IMR-90 (cell line): ENCODE results near the gene SELENOV. TPM values are rescaled to one million over a fixed set of nuclear protein-coding genes. Genes with fewer than 3 reads are reported as not detected.

Experiments used
- ATAC-seq: fragments of 200-7000 bp; cut with Tn5 transposase; 2 replicates; pipeline ENCODE4 v1.9.1; 2020; ENCODE audit warnings: low read depth, mild to moderate bottlenecking, moderate library complexity
- BruUV-seq: library from RNA; stranded (reverse); fragments of 400-500 nt; replicated peaks from 2 replicates; lab custom pipeline; 2021; lab: Mats Ljungman, UMichigan
- CTCF ChIA-PET: fragments of 300-600 bp; formaldehyde crosslinking; extraction: SDS; loops from one replicate; lab custom pipeline; 2021; ENCODE audit warnings: antibody characterized with exemption; lab: Yijun Ruan, JAX
- POLR2A ChIA-PET: fragments of 300-600 bp; sonication (Branson Sonifier 250); formaldehyde crosslinking; loops from one replicate; lab custom pipeline; 2022; ENCODE audit warnings: antibody characterized with exemption; ENCODE audit not compliant: unreplicated experiment; lab: Charles Lee
- DNase-seq: peaks from one replicate; pipeline ENCODE4 v3.0.0; 2013
- H2AFZ ChIP-seq: replicated peaks from 2 replicates; pipeline ENCODE3; 2013; ENCODE audit warnings: low read length, mild to moderate bottlenecking; ENCODE audit not compliant: poor library complexity
- H2AK5ac ChIP-seq: 2 replicates; pipeline ENCODE4 v1.6.1; 2013; ENCODE audit warnings: low read depth, low read length, inconsistent platforms
- H2AK9ac ChIP-seq: replicated peaks from 2 replicates; pipeline ENCODE3; 2013; ENCODE audit warnings: mild to moderate bottlenecking, low read depth, low read length, moderate library complexity; ENCODE audit not compliant: poor library complexity
- H2BK120ac ChIP-seq: 2 replicates; pipeline ENCODE4 v1.6.1; 2013; ENCODE audit warnings: low read depth, low read length, inconsistent platforms
- H2BK15ac ChIP-seq: 3 replicates; pipeline ENCODE4 v1.6.1; 2013; ENCODE audit warnings: low read depth, low read length, inconsistent platforms
- H2BK20ac ChIP-seq: 2 replicates; pipeline ENCODE4 v1.6.1; 2013; ENCODE audit warnings: low read depth, mild to moderate bottlenecking, inconsistent platforms, low read length, moderate library complexity
- H2BK5ac ChIP-seq: 2 replicates; pipeline ENCODE4 v1.6.1; 2013; ENCODE audit warnings: mild to moderate bottlenecking, low read depth, low read length, inconsistent platforms; ENCODE audit not compliant: poor library complexity, severe bottlenecking
- H3K14ac ChIP-seq: replicated peaks from 2 replicates; pipeline ENCODE4 v1.6.1; 2013; ENCODE audit warnings: low read depth, low read length, inconsistent platforms
- H3K18ac ChIP-seq: 2 replicates; pipeline ENCODE4 v1.6.1; 2013; ENCODE audit warnings: low read depth, low read length, control low read depth
- H3K23ac ChIP-seq: 2 replicates; pipeline ENCODE4 v1.6.1; 2013; ENCODE audit warnings: low read depth, low read length, inconsistent platforms
- H3K27ac ChIP-seq: 2 replicates; pipeline ENCODE4 v1.5.1; 2013; ENCODE audit warnings: mild to moderate bottlenecking, control low read depth, low read length; ENCODE audit not compliant: insufficient read depth
- H3K27me3 ChIP-seq: 2 replicates; pipeline ENCODE4 v1.6.1; 2013; ENCODE audit warnings: low read length; ENCODE audit not compliant: control insufficient read depth, insufficient read depth
- H3K36me3 ChIP-seq: 2 replicates; pipeline ENCODE4 v1.6.1; 2013; ENCODE audit warnings: low read length, mixed read lengths; ENCODE audit not compliant: control insufficient read depth, insufficient read depth
- H3K4ac ChIP-seq: 2 replicates; pipeline ENCODE4 v1.6.1; 2013; ENCODE audit warnings: low read depth, low read length, inconsistent platforms
- H3K4me1 ChIP-seq: 2 replicates; pipeline ENCODE4 v1.6.1; 2013; ENCODE audit warnings: low read length, mixed read lengths; ENCODE audit not compliant: control insufficient read depth, insufficient read depth
- H3K4me2 ChIP-seq: 2 replicates; pipeline ENCODE4 v1.6.1; 2013; ENCODE audit warnings: low read depth, mild to moderate bottlenecking, control low read depth, low read length, moderate library complexity
- H3K4me3 ChIP-seq: 2 replicates; pipeline ENCODE4 v1.5.1; 2013; ENCODE audit warnings: low read depth, mild to moderate bottlenecking, control low read depth, low read length, moderate library complexity; ENCODE audit not compliant: insufficient read depth
- H3K56ac ChIP-seq: 2 replicates; pipeline ENCODE4 v1.6.1; 2013; ENCODE audit warnings: low read length, inconsistent platforms; ENCODE audit not compliant: insufficient read depth; ENCODE audit errors: extremely low read depth
- H3K79me1 ChIP-seq, 2 experiments: 2 replicates each; pipeline ENCODE4 v1.6.1; 2013; ENCODE audit warnings: low read length in 2 of 2, inconsistent platforms in 1 of 2, low read depth in 1 of 2
- H3K9ac ChIP-seq: 2 replicates; pipeline ENCODE4 v1.6.1; 2013; ENCODE audit warnings: low read depth, low read length, control low read depth
- H3K9me1 ChIP-seq: 2 replicates; pipeline ENCODE4 v1.6.1; 2013; ENCODE audit warnings: low read length, inconsistent platforms; ENCODE audit not compliant: insufficient read depth
- H3K9me3 ChIP-seq: 2 replicates; pipeline ENCODE4 v1.6.1; 2013; ENCODE audit warnings: low read length; ENCODE audit not compliant: control insufficient read depth, insufficient read depth
- H4K20me1 ChIP-seq: 2 replicates; pipeline ENCODE4 v1.6.1; 2013; ENCODE audit warnings: low read length, inconsistent platforms; ENCODE audit not compliant: insufficient read depth
- H4K5ac ChIP-seq: 2 replicates; pipeline ENCODE4 v1.6.1; 2013; ENCODE audit warnings: mild to moderate bottlenecking, low read depth, low read length, control low read depth
- H4K8ac ChIP-seq, 2 experiments: 2 replicates each; pipeline ENCODE4 v1.6.1; 2013; ENCODE audit warnings: low read depth in 2 of 2, low read length in 2 of 2, control low read depth in 1 of 2, inconsistent platforms in 1 of 2
- H4K91ac ChIP-seq: 2 replicates; pipeline ENCODE4 v1.6.1; 2013; ENCODE audit warnings: low read depth, low read length, inconsistent platforms; ENCODE audit not compliant: insufficient read depth
- BHLHE40 ChIP-seq: fragments of 150-350 bp; IDR thresholded peaks from 2 replicates; pipeline ENCODE4 v1.6.1; 2016; ENCODE audit warnings: mild to moderate bottlenecking, low read depth, low read length
- CEBPB ChIP-seq: IDR thresholded peaks from 2 replicates; pipeline ENCODE4 v1.6.1; 2012; ENCODE audit warnings: low read depth, low read length, improper control_type of control experiment
- CHD1 ChIP-seq: IDR thresholded peaks from 2 replicates; pipeline ENCODE4 v1.6.1; 2012; ENCODE audit warnings: low read depth, low read length, improper control_type of control experiment
- FOS ChIP-seq: fragments of 150-350 bp; IDR thresholded peaks from 2 replicates; pipeline ENCODE4 v1.6.1; 2016; ENCODE audit warnings: low read depth, low read length
- MAFK ChIP-seq: IDR thresholded peaks from 2 replicates; pipeline ENCODE4 v1.6.1; 2012; ENCODE audit warnings: low read depth, low read length, improper control_type of control experiment
- MAZ ChIP-seq: IDR thresholded peaks from 2 replicates; pipeline ENCODE4 v1.6.1; 2012; ENCODE audit warnings: low read depth, mild to moderate bottlenecking, low read length, improper control_type of control experiment, moderate library complexity, borderline replicate concordance
- MXI1 ChIP-seq: IDR thresholded peaks from 2 replicates; pipeline ENCODE4 v1.6.1; 2012; ENCODE audit warnings: low read depth, mild to moderate bottlenecking, low read length, moderate library complexity, borderline replicate concordance
- NFE2L2 ChIP-seq: fragments of 150-350 bp; IDR thresholded peaks from 2 replicates; pipeline ENCODE4 v1.6.1; 2016; ENCODE audit warnings: low read depth, mild to moderate bottlenecking, low read length
- RAD21 ChIP-seq: IDR thresholded peaks from 2 replicates; pipeline ENCODE4 v1.6.1; 2012; ENCODE audit warnings: low read length, improper control_type of control experiment
- SMC3 ChIP-seq: fragments of 150-350 bp; IDR thresholded peaks from 2 replicates; pipeline ENCODE4 v1.6.1; 2016; ENCODE audit warnings: low read depth, mild to moderate bottlenecking, antibody characterized with exemption, low read length, moderate library complexity
- WGBS, 2 experiments: methylation state at CpG; one replicate each; pipeline versions ENCODE4 v1.1.5 to v1.1.7; 2013; ENCODE audit warnings: missing lambda C conversion rate in 2 of 2; ENCODE audit not compliant: insufficient read length in 1 of 2; ENCODE audit errors: extremely low coverage in 2 of 2; 5-methylcytosine and 5-hydroxymethylcytosine counted together
- dilution Hi-C: fragments of 300-500 bp; cut with HindIII; formaldehyde crosslinking; loops from one replicate; pipeline ENCODE4 v1.14.3; 2018; ENCODE audit warnings: low sequenced_read_pairs; ENCODE audit not compliant: unreplicated experiment
- in situ Hi-C: fragments of 300-500 bp; cut with MboI; formaldehyde crosslinking; loops from 3 replicates; pipeline ENCODE4 v1.14.3; 2019; ENCODE audit warnings: low sequenced_read_pairs, inconsistent platforms, mixed read lengths
- intact Hi-C: fragments of 100-400 bp; cut with micrococcal nuclease; formaldehyde crosslinking; loops from 2 replicates; pipeline ENCODE4 v1.10.0; 2022
- polyA plus RNA-seq, 3 experiments: library from polyadenylated mRNA; depleted of rRNA; stranded (reverse); fragments of >200 nt; gene quantifications; 2 replicates each; pipeline ENCODE4 v1.2.3, GENCODE V29; 2012; ENCODE audit warnings: low replicate concordance in 1 of 3
- total RNA-seq: library from RNA; depleted of rRNA; stranded (reverse); fragments of >200 nt; gene quantifications from 2 replicates; pipeline ENCODE4 v1.2.3, GENCODE V29; 2012
- TF ChIP-seq, protein P1 (sequence below): fragments of 150-350 bp; IDR thresholded peaks from 2 replicates; pipeline ENCODE4 v1.6.1; 2017; ENCODE audit warnings: mild to moderate bottlenecking, antibody characterized with exemption, low read length, low read depth
- TF ChIP-seq, protein P2 (sequence below): fragments of 150-350 bp; IDR thresholded peaks from 2 replicates; pipeline ENCODE4 v1.6.1; 2016; ENCODE audit warnings: low read depth, mild to moderate bottlenecking, low read length, moderate library complexity, borderline replicate concordance

The SELENOV gene
- total and polyA plus RNA-seq, 2 of the 4 experiments (the other 2 are of a cell fraction) = not detected

DNA sequence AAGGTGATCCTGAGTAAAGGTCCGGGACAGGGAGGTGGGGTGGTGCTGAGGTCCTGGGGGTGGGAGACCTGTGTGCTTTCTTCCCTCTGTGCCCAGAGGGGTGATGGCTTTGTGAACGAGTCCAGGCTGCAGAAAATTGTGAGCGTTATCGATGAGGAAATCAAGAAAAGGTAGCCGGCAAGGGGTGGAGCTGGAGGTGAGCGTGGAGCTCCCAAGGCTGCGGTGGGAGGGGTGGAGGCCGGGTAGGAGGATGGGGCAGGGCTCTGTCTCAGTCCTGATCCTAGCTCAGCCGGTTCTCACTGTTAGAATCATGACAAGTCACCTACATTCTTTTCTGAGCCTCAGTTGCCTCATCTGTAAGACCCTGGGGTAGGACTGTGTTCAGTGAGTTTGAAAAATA is 4.0 kb downstream of the SELENOV start:
- Histone ChIP-seq H4K8ac (no peak overlapping the region), H3K9ac (no peak overlapping the region), H3K27ac (no peak overlapping the region), H3K36me3 (no peaks in the 10 kb centered on the region), H3K23ac (no peak overlapping the region), H3K4me1 (peaks cover 6% of the 10 kb centered on the region; the same call in 1 of the 2 replicates), H2AK5ac (no peak overlapping the region), H3K4ac (no peak overlapping the region), H2AK9ac (no peak overlapping the region), H2BK20ac (no peak overlapping the region), H3K18ac (no peak overlapping the region), H2BK120ac (no peak overlapping the region), H3K4me3 (no peak overlapping the region), H3K9me3 (peaks cover 9% of the 10 kb centered on the region), H3K9me1 (no peaks in the 10 kb centered on the region), H3K27me3 (peaks cover 44% of the 10 kb centered on the region), H2BK15ac (no peak overlapping the region), H3K79me1 (no peaks in the 10 kb centered on the region), H4K91ac (no peak overlapping the region), H3K14ac (no peak overlapping the region), H3K4me2 (no peak overlapping the region), H2BK5ac (no peak overlapping the region), H2AFZ (no peak overlapping the region), H3K56ac (no peak overlapping the region), H4K5ac (no peak overlapping the region), H4K20me1 (no peaks in the 10 kb centered on the region)
- ATAC-seq (no peak), DNase-seq (no peak)
- WGBS, 2 experiments = 20% methylated on average over 1 of the region's 9 CpGs; no CpG with 5 or more reads in 1 of the 2 experiments
- intact Hi-C loops = no loop called here
- ChIA-PET CTCF (no interaction called here), POLR2A (no interaction called here)
- dilution Hi-C loops = no loop called here
- no TSS peak for BruUV-seq
- in situ Hi-C loops = no loop called here
- TF ChIP-seq BHLHE40 = no peak
- TF ChIP-seq SMC3 = no peak
- TF ChIP-seq MAFK = no peak
- TF ChIP-seq RAD21 = no peak
- no peak for TF ChIP-seq NFE2L2
- TF ChIP-seq, protein P1, sequence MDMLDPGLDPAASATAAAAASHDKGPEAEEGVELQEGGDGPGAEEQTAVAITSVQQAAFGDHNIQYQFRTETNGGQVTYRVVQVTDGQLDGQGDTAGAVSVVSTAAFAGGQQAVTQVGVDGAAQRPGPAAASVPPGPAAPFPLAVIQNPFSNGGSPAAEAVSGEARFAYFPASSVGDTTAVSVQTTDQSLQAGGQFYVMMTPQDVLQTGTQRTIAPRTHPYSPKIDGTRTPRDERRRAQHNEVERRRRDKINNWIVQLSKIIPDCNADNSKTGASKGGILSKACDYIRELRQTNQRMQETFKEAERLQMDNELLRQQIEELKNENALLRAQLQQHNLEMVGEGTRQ = no peak
- no peak for TF ChIP-seq FOS
- no peak for TF ChIP-seq MAZ
- no peak for TF ChIP-seq CHD1
- no peak for TF ChIP-seq CEBPB
- TF ChIP-seq MXI1 = no peak
- TF ChIP-seq, protein P2, sequence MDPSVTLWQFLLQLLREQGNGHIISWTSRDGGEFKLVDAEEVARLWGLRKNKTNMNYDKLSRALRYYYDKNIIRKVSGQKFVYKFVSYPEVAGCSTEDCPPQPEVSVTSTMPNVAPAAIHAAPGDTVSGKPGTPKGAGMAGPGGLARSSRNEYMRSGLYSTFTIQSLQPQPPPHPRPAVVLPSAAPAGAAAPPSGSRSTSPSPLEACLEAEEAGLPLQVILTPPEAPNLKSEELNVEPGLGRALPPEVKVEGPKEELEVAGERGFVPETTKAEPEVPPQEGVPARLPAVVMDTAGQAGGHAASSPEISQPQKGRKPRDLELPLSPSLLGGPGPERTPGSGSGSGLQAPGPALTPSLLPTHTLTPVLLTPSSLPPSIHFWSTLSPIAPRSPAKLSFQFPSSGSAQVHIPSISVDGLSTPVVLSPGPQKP = no peak
